Kidney (tissue), 14 donors: ENCODE measurements around the gene CCNY. TPM values are rescaled to one million over a fixed set of nuclear protein-coding genes. Genes with fewer than 3 reads are reported as not detected.

Source experiments
- DNase-seq, 5 donors: peaks; one replicate each; pipeline ENCODE4 v3.0.0-alpha.2; 2013 to 2020
- FAIRE-seq: peaks from 2 replicates; lab custom pipeline; 2012; peaks lifted over from hg19 to GRCh38; lab: Jason Lieb, UNC
- H3K27ac ChIP-seq, 2 donors: one replicate each; pipeline ENCODE4 v1.7.0; 2013; ENCODE audit warnings: low read depth in 2 of 2, low read length in 2 of 2, inconsistent platforms in 1 of 2
- H3K27me3 ChIP-seq: one replicate; pipeline ENCODE4 v1.7.1; 2013; ENCODE audit warnings: low read length, inconsistent platforms; ENCODE audit not compliant: control insufficient read depth, insufficient read depth
- H3K36me3 ChIP-seq, 3 donors: one replicate each; pipeline versions ENCODE4 v1.7.0 to v1.7.1; 2013; ENCODE audit warnings: low read length in 3 of 3, control low read depth in 1 of 3, inconsistent platforms in 1 of 3; ENCODE audit not compliant: insufficient read depth in 3 of 3, control insufficient read depth in 2 of 3
- H3K4me1 ChIP-seq, 3 donors: one replicate each; pipeline versions ENCODE4 v1.7.0 to v1.7.1; 2013; ENCODE audit warnings: low read length in 3 of 3, inconsistent platforms in 1 of 3, low read depth in 1 of 3; ENCODE audit not compliant: control insufficient read depth in 2 of 3, insufficient read depth in 2 of 3
- H3K4me3 ChIP-seq, 3 donors: one replicate each; pipeline versions ENCODE4 v1.7.0 to v1.8.1; 2013; ENCODE audit warnings: low read length in 3 of 3, control low read depth in 1 of 3, inconsistent platforms in 1 of 3
- H3K9ac ChIP-seq, 3 donors: one replicate each; pipeline versions ENCODE4 v1.7.0 to v1.7.1; 2013; ENCODE audit warnings: low read length in 3 of 3, control low read depth in 1 of 3, inconsistent platforms in 1 of 3
- H3K9me3 ChIP-seq, 3 donors: one replicate each; pipeline versions ENCODE4 v1.7.0 to v1.7.1; 2013; ENCODE audit warnings: low read length in 3 of 3, control low read depth in 1 of 3, inconsistent platforms in 1 of 3; ENCODE audit not compliant: control insufficient read depth in 2 of 3, insufficient read depth in 1 of 3
- intact Hi-C: fragments of 100-400 bp; cut with DNase I; formaldehyde crosslinking; loops from one replicate; pipeline ENCODE4 v1.11.1; 2022
- polyA plus RNA-seq: library from polyadenylated mRNA; stranded (reverse); fragments of 350-450 nt; fragmentation: Illumina TruSeq; extraction: RNeasy Lipid Tissue Mini Kit (QIAGEN cat#74804); gene quantifications from one replicate; pipeline ENCODE4 v1.2.3, GENCODE V29; 2014; ENCODE audit warnings: low read depth, low replicate concordance; ENCODE audit not compliant: insufficient read depth
- total RNA-seq: library from RNA; stranded (reverse); fragmentation: NEBNext Ultra II Directional; extraction: Animal tissue kit (Norgen Biotek cat#: 25700); gene quantifications from one replicate; pipeline ENCODE4 v1.2.1, GENCODE V29; 2021
- TF ChIP-seq, protein P1 (sequence below): IDR thresholded peaks from 3 replicates; pipeline ENCODE4 v1.5.1; 2012; ENCODE audit warnings: mild to moderate bottlenecking, moderate library complexity, borderline replicate concordance; ENCODE audit not compliant: insufficient read depth; ENCODE audit errors: extremely low read depth
- donor health status: control.
- donor health status: control.
- donor health status: control.
- donor health status: control.
- donor health status: control.
- donor health status: DM: yes; HTN: yes; CAD: no.
- donor health status: Normal renal cell carcinoma (clear cell type).

The CCNY gene
- total and polyA plus RNA-seq, 2 donors from 2014 or later = 45.6 to 77.2 TPM

DNA sequence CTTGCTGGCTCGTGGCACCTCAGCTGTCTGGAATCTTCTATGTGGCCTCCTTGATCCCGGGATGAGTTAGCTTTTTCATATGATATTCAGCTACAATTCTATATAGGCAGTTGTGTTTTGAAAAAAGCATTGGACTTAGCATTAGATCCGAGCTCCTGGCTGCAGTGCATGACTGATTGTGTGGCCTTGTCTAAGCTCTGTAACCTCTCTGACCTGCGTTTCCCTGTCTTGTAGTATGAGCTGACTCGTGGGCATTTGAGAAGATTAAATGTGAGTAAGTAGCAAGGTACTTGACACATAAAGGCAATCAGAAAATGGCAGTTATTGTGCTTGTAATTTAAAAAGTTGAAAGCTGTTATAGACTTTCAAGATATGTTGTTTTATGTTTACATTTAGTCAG, 85.9 kb downstream of the CCNY start:
- Histone ChIP-seq H3K9ac (no peak overlapping the region), H3K9me3 (no peaks in the 10 kb centered on the region), H3K27ac (no peak overlapping the region), H3K4me1 (peaks cover 0 to 40% (median 20%) of the 10 kb centered on the region in 3 donors), H3K36me3 (no peaks in the 10 kb centered on the region), H3K4me3 (no peak overlapping the region), H3K27me3 (no peaks in the 10 kb centered on the region)
- DNase-seq (peak in 2 of 5 donors; percentile 52 to 69), FAIRE-seq (no peak)
- TF ChIP-seq, protein P1, sequence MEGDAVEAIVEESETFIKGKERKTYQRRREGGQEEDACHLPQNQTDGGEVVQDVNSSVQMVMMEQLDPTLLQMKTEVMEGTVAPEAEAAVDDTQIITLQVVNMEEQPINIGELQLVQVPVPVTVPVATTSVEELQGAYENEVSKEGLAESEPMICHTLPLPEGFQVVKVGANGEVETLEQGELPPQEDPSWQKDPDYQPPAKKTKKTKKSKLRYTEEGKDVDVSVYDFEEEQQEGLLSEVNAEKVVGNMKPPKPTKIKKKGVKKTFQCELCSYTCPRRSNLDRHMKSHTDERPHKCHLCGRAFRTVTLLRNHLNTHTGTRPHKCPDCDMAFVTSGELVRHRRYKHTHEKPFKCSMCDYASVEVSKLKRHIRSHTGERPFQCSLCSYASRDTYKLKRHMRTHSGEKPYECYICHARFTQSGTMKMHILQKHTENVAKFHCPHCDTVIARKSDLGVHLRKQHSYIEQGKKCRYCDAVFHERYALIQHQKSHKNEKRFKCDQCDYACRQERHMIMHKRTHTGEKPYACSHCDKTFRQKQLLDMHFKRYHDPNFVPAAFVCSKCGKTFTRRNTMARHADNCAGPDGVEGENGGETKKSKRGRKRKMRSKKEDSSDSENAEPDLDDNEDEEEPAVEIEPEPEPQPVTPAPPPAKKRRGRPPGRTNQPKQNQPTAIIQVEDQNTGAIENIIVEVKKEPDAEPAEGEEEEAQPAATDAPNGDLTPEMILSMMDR = no peak
- intact Hi-C loops = no loop called here

DNA sequence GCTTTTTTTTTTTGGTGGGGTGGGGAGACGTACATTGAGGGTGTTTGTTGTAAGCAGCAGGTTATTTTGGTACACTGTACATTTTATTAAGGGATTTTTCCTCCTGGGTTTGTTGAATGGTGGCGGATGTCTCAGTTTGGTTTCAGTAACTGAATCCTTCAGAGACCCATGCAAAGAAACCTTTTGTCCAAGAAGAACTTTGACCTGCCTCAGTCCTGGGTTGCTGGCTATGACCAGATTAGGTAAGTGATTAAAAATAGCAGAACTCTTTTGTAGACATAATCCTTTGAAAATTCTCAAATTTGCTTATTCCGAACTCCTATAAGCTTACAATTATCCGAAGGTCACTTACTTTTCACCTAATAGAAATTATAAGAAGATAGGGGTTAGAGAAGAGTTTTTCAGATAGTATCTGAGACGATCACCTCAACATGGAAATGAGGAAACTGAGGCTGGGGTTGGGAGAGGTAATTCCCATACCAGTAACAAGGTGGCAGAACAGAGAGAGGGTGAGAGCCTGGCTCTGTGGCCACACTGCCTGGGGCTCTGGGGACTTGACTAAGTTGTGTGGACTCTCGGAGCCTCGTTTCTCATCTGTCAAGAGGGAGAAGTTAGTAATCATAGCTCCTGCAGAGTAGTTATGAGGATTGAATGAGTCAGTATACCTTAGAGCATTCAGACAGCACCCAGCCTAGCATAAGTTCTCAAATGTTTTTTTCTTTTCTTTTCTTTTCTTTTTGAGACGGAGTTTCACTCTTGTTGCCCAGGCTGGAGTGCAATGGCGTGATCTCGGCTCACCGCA, 87.4 kb downstream of the CCNY start:
- H3K27ac ChIP-seq = peak overlapping the region in 1 of 2 donors; percentile 2
- TF ChIP-seq, protein P1 = no peak
- no peaks in the 10 kb centered on the region for H3K27me3 ChIP-seq
- no peaks in the 10 kb centered on the region for H3K9me3 ChIP-seq
- no peak overlapping the region for H3K4me3 ChIP-seq
- peaks cover 0 to 52% (median 29%) of the 10 kb centered on the region in 3 donors for H3K4me1 ChIP-seq
- intact Hi-C loops = no loop called here
- no peaks in the 10 kb centered on the region for H3K36me3 ChIP-seq
- FAIRE-seq = no peak
- no peak for DNase-seq
- no peak overlapping the region for H3K9ac ChIP-seq

DNA sequence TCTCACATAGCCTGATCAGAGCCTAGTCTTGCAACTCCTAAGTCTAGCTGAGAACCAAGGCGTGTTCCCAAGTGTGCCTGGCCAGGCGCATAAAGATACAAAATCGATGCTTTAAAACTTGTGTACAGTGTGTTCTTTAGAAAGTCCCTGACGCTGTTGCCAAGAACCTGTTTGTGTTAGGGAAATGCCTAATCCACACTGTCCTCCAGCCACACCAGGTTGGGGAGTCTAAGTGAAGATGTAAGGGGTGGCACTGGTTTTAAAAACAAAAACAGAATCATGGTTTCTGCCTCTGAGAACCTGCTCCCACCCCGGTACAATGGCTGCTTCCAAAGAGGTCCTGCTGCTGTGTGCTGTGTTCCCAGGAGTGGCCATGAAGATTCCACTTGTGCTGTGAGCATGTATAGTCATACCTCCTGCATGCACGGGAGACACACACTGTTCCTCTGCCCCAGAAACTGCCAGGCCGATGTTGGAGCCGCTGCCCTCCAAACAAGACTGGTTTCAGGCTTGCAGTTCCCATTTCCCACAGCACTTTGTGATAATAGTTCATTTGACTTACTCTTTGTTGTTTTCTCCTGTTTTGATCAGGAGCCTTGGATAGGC, 88.5 kb downstream of the CCNY start:
- Histone ChIP-seq H3K27me3 (no peaks in the 10 kb centered on the region), H3K27ac (peak overlapping the region in 1 of 2 donors; percentile 28), H3K36me3 (no peaks in the 10 kb centered on the region), H3K4me3 (no peak overlapping the region), H3K4me1 (peaks cover 0 to 52% (median 29%) of the 10 kb centered on the region in 3 donors), H3K9ac (no peak overlapping the region), H3K9me3 (no peaks in the 10 kb centered on the region)
- DNase-seq (no peak), FAIRE-seq (no peak)
- intact Hi-C loops = no loop called here
- TF ChIP-seq, protein P1 = no peak
